ENCODE results near the gene DNAH10.
"Not testable (repeated sequence)": the region's sequence is repeated elsewhere in the genome, so short reads cannot be mapped to it uniquely, and the experiment has no call there.

DNAH10 gene

GRCh38 chr12:123908884-123909725 is 147.0 kb downstream of the DNAH10 start:
- DNase-seq (ENCODE audit: low spot score), result no peak

- no peak for DNase-seq (ENCODE audit: low spot score)
Observed at GRCh38 chr12:123910057-123910456, 148.0 kb downstream of the DNAH10 start.

- no peak for DNase-seq (ENCODE audit: low spot score)
Observed at GRCh38 chr12:123910761-123911193, 148.7 kb downstream of the DNAH10 start.

DNA sequence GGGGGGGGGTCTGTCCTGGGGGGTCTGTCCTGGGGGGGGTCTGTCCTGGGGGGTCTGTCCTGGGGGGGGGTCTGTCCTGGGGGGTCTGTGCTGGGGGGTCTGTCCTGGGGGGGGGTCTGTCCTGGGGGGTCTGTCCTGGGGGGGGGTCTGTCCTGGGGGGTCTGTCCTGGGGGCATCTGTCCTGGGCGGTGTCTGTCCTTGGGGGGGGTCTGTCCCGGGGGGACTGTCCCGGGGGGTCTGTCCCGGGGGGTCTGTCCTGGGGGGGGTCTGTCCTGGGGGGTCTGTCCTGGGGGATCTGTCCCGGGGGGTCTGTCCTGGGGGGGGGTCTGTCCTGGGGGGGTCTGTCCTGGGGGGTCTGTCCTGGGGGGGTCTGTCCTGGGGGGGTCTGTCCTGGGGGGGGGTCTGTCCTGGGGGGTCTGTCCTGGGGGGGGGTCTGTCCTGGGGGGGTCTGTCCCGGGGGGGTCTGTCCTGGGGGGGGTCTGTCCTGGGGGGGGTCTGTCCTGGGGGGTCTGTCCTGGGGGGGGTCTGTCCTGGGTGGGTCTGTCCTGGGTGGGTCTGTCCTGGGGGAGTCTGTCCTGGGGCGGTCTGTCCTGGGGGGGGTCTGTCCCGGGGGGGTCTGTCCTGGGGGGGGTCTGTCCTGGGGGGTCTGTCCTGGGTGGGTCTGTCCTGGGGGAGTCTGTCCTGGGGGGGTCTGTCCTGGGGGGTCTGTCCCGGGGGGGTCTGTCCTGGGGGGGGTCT is 149.7 kb downstream of the DNAH10 start:
- DNase-seq (ENCODE audit: low spot score), result not testable (repeated sequence)

DNA sequence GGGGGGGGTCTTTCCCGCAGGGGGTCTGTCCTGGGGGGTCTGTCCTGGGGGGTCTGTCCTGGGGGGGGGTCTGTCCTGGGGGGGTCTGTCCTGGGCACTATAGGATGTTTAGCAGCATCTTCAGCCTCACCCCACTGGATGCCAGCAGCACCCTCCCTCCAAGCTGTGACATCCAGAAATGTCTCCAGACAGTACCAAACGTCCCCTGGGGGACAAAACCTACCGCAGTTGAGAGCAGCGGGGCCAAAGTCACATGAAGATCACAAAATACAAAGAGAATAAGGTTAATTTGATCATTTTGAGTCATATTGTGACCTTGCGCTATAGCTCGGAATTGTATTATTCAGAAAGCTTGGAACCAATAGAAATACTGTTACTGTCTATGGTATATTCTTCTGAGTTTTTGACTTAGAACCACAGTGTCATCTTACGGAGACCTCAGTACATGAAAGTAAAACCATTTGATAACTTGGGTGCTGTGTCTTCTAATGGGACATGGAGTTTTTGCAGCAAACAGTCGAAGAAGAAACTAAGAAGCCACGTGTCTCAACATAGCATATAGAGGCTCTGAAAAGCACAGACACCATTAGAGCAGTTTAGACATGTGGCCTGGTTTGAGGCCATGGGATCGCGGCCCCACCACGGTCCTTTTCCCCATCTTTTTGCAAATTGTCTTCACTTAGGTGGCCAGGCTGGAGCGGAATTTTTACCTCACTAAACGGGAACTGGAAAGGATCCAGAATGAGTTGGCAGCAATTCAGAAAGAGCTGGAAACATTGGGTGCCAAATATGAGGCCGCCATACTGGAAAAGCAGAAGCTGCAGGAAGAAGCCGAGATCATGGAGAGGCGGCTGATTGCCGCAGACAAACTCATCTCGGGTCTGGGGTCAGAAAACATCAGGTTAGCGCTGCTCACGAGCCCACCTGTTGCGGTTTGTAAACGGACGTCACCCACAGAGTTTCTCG is 150.6 kb downstream of the DNAH10 start:
- no peak for DNase-seq (ENCODE audit: low spot score)

- no peak for DNase-seq (ENCODE audit: low spot score)
Observed at GRCh38 chr12:123914726-123915333, 152.7 kb downstream of the DNAH10 start.

DNA sequence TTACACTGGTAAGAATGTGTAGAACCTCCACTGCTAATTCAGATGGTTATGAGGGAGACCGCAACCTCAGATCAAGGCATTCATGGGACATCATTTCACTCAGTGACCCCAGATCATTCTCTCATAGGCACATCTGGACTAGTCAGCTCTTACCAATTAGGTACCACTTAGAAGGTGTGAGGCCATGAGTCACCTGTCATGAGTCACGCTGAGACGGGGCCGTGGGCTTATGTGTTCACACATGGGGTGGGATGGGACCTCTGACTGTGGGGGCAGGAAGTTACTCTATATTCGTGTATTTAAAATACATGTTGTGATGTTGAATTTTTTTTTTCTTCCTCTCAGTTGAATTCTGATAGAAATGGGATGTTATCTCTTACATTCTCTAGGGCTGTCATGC is 154.6 kb downstream of the DNAH10 start:
- peak; percentile 70 for DNase-seq (ENCODE audit: low spot score)

DNA sequence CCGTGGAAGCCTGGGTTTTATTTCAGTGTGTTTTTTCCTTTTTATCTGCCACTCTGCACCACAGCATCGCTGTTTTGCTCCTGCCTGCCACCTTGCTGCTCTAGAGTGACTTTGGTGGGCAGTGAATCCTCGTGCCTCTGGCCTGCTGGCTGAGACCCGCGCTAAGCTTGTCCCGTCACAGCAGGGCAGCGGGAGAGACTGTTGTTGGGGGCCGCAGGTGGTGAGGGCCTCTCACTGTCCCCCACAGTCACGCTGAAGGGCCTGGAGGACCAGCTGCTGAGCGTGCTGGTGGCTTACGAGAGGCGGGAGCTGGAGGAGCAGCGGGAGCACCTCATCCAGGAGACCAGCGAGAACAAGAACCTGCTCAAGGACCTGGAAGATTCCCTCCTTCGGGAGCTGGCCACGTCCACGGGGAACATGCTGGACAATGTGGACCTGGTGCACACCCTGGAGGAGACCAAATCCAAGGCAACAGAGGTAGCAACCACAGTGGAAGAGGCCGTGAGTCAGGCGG is 155.3 kb downstream of the DNAH10 start:
- no peak for DNase-seq (ENCODE audit: low spot score)

DNA sequence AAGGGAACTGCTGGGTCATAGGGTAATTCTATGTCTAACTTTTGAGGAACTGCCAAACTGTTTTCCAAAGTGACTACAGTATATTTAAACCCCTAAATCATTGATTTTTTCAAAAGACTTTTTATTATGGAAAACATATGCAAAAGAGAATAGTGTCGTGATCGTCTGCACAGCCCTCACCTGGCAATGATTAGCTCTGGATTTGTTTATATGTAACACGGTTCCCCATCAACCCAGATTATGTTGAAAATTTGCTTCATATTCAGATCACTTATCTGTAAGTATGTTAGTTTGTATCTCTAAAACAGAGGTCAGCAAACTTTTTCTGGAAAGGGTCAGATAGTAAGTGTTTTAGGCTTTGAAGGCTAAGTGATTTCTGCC is 157.9 kb downstream of the DNAH10 start:
- DNase-seq (ENCODE audit: low spot score), result no peak

DNA sequence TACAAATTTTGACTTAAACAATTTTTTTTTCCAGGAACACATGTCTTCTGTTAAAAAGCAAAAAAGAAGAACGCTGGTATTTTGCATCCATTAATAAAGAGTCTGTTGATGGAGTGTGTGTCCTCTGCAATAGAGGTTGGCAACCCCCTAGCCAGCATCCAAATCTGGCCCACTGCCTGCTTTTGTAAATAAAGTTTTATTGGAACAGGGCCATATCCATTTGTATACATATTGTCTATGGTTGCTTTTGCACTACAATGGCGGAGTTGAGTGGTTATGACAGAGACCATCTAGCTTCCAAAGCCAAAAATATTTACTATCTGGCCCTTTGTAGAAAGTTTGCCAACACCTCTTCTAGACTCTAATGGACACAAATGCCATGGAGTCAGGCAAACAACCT is 160.9 kb downstream of the DNAH10 start:
- no peak for DNase-seq (ENCODE audit: low spot score)

- no peak for DNase-seq (ENCODE audit: low spot score)
Observed at GRCh38 chr12:123923927-123924326, 161.8 kb downstream of the DNAH10 start.

DNA sequence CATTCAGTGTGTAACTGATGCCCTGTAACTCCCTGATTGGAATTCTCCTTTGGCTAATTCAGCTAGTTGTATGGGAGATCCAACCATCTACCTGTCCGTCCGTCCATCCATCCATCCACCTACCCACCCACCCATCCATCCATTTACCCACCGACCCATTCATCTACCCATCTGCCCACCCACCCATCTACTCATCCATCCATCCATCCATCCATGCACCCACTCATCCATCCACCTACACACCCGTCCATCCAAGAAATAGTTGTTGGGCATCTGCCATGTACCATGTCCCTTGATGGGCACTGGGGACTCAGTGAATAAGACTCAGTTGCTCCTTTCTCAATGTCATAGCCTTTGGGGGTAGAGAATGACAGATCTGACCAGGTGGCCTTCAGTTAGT is 162.4 kb downstream of the DNAH10 start:
- no peak for DNase-seq (ENCODE audit: low spot score)

- DNase-seq (ENCODE audit: low spot score), result no peak
Observed at GRCh38 chr12:123928274-123928865, 166.3 kb downstream of the DNAH10 start.

DNA sequence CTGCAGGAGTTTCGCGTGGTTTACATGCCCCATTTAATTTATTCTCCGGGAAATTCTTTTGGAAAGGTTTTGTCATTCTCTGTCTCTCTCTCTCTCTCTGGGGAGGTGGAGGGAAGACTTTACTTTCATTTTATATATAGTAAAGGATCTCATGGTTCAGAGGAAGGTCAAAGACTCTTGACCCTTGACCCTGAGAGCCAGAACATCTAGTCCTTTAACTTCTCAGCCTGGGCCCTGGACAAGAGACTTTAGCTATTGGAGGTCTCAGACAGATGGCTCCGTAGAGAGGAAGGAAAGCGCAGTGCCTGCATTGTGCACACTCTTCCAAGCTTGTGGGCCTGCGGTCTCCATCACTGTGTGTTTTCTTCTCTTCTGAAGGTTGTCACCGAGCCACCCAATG is 166.8 kb downstream of the DNAH10 start:
- DNase-seq (ENCODE audit: low spot score), result no peak

DNA sequence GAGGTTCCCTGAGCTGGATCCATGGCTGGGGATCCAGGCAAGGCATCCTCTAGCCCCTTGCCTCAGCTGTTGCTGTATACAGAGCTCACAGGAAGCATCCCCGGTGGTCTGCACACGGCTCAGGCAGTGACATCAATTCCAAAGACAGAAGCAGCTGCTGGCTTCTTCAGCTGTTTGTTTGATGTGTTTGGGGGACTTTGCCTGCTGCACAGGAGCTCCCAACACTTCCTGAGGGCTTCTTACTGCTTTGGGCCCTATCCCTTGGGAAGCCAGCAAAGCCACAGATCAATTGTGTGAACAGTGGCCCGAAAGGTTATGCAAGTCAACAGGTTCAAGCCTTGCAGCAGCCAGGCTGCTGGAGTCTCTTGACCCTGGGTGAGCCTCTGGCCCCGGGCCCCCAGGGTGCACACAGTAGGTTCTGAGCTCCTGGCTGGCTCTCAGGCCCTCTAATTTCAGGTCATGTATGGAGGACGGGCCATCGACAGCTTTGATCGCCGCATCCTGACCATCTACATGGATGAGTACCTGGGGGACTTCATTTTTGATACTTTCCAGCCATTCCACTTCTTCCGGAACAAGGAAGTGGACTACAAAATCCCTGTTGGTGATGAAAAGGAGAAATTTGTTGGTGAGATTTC is 168.0 kb downstream of the DNAH10 start:
- no peak for DNase-seq (ENCODE audit: low spot score)

DNA sequence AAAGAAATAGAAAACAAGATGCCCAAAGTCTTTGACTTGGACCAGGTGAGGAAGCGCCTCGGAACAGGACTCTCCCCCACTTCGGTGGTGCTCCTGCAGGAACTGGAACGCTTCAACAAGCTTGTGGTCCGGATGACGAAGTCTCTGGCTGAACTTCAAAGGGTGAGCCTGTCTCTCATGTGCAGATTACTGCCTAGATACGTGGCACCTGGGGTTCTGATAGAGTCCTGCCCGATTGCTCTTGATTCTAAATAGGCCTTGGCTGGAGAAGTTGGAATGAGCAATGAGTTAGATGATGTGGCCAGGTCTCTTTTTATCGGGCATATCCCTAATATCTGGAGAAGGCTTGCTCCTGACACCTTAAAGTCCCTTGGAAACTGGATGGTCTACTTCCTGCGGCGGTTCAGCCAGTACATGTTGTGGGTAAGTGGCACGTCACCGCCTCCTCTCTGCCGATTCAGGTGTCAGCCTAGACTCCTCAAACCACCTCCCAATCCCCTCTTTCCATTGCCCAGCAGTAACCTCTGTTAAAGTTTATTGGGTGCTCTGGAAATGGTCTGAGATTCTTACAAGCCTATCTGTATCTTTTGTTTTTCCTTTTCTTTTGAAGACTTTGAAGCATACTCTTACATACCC is 169.7 kb downstream of the DNAH10 start:
- peak; percentile 41 for DNase-seq (ENCODE audit: low spot score)

DNA sequence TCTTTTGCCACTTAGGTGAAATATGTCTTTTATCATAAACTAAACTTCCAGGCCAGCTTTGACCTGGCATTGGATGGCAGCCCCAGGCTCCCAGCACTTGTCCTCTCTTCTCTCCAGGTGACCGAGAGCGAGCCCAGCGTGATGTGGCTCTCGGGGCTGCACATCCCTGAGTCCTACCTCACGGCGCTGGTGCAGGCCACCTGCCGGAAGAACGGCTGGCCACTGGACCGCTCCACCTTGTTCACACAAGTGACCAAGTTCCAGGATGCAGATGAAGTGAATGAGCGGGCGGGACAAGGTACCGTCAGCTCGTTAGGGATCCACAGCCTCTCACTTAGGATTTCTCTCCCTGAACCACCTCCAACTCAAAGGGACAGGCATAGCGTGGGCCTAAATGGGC is 171.1 kb downstream of the DNAH10 start:
- no peak for DNase-seq (ENCODE audit: low spot score)

GRCh38 chr12:123934016-123934620 is 172.0 kb downstream of the DNAH10 start:
- no peak for DNase-seq (ENCODE audit: low spot score)

- DNase-seq (ENCODE audit: low spot score), result peak; percentile 19
Observed at GRCh38 chr12:123934829-123935228, 172.7 kb downstream of the DNAH10 start.

GRCh38 chr12:123935956-123936355 is 173.9 kb downstream of the DNAH10 start:
- DNase-seq (ENCODE audit: low spot score), result no peak

Data from CD4-positive, alpha-beta T cell treated with Interleukin-2 at 100 ng/mL for 4 hours (primary cell).